ENCODE measurements around the gene ANTXRL. TPM values are rescaled to one million over a fixed set of nuclear protein-coding genes. Genes with fewer than 3 reads are reported as not detected.

ANTXRL gene
- total and polyA plus RNA-seq, 2 experiments from 2014 or later, result not detected

GRCh38 chr10:46299286-46299535 lies 12.4 kb downstream of the ANTXRL start:
- no peaks in the 10 kb centered on the region for H3K36me3 Mint-ChIP-seq (ENCODE audit: low read depth)
- no peak for ATAC-seq

More at GRCh38 chr10:46299286-46299535, 12.4 kb downstream of the ANTXRL start:
- Mint-ChIP-seq H3K4me3 (no peak overlapping the region), H3K4me1 (peaks cover 12% of the 10 kb centered on the region), H3K9me3 (no peaks in the 10 kb centered on the region), H3K27ac (no peak overlapping the region), H3K27me3 (ENCODE audit: insufficient read depth, low read depth, poor library complexity) (peaks cover 9% of the 10 kb centered on the region)
- H3K4me2 ChIP-seq, result no peak overlapping the region
- H3K9me2 ChIP-seq (ENCODE audit: insufficient read depth), result no peaks in the 10 kb centered on the region
- no peaks in the 10 kb centered on the region for H3K4me1 ChIP-seq (ENCODE audit: insufficient read depth)
- no peaks in the 10 kb centered on the region for H3F3A ChIP-seq (replicated peaks; ENCODE audit: low read depth)
- no peak overlapping the region for H3K27ac ChIP-seq (ENCODE audit: low read depth)
- no peak overlapping the region for H3K4me3 ChIP-seq
- no peaks in the 10 kb centered on the region for H4K20me1 ChIP-seq (replicated peaks; ENCODE audit: insufficient read depth)
- no peak for DNase-seq (ENCODE audit: low spot score)
- TF ChIP-seq JUNB (IDR thresholded peaks at IDR 0.05; ENCODE audit: unreplicated experiment) (no peak), STAT1 (IDR thresholded peaks at IDR 0.05; ENCODE audit: unreplicated experiment) (no peak), ZNF331 (CRISPR knock-in tag; IDR thresholded peaks at IDR 0.05; ENCODE audit: low read depth) (no peak), CREB1 (CRISPR knock-in tag; IDR thresholded peaks at IDR 0.05; ENCODE audit: low read depth) (no peak), ZNF462 (CRISPR knock-in tag; IDR thresholded peaks at IDR 0.05) (no peak), NANOG (IDR thresholded peaks at IDR 0.05; ENCODE audit: borderline replicate concordance) (no peak), EZH2phosphoT487 (IDR thresholded peaks at IDR 0.05; ENCODE audit: unreplicated experiment) (no peak), POLR2AphosphoS5 (IDR thresholded peaks at IDR 0.05; ENCODE audit: low read depth) (no peak), EZH2 (IDR thresholded peaks at IDR 0.05; ENCODE audit: low read depth, unreplicated experiment) (no peak), ZNF114 (CRISPR knock-in tag; IDR thresholded peaks at IDR 0.05) (no peak)
- TF ChIP-seq, protein P1, sequence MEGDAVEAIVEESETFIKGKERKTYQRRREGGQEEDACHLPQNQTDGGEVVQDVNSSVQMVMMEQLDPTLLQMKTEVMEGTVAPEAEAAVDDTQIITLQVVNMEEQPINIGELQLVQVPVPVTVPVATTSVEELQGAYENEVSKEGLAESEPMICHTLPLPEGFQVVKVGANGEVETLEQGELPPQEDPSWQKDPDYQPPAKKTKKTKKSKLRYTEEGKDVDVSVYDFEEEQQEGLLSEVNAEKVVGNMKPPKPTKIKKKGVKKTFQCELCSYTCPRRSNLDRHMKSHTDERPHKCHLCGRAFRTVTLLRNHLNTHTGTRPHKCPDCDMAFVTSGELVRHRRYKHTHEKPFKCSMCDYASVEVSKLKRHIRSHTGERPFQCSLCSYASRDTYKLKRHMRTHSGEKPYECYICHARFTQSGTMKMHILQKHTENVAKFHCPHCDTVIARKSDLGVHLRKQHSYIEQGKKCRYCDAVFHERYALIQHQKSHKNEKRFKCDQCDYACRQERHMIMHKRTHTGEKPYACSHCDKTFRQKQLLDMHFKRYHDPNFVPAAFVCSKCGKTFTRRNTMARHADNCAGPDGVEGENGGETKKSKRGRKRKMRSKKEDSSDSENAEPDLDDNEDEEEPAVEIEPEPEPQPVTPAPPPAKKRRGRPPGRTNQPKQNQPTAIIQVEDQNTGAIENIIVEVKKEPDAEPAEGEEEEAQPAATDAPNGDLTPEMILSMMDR (conservative IDR thresholded peaks at IDR 0.05; ENCODE audit: low read depth in 2 of 2), result no peak
- TF ChIP-seq, protein P2, sequence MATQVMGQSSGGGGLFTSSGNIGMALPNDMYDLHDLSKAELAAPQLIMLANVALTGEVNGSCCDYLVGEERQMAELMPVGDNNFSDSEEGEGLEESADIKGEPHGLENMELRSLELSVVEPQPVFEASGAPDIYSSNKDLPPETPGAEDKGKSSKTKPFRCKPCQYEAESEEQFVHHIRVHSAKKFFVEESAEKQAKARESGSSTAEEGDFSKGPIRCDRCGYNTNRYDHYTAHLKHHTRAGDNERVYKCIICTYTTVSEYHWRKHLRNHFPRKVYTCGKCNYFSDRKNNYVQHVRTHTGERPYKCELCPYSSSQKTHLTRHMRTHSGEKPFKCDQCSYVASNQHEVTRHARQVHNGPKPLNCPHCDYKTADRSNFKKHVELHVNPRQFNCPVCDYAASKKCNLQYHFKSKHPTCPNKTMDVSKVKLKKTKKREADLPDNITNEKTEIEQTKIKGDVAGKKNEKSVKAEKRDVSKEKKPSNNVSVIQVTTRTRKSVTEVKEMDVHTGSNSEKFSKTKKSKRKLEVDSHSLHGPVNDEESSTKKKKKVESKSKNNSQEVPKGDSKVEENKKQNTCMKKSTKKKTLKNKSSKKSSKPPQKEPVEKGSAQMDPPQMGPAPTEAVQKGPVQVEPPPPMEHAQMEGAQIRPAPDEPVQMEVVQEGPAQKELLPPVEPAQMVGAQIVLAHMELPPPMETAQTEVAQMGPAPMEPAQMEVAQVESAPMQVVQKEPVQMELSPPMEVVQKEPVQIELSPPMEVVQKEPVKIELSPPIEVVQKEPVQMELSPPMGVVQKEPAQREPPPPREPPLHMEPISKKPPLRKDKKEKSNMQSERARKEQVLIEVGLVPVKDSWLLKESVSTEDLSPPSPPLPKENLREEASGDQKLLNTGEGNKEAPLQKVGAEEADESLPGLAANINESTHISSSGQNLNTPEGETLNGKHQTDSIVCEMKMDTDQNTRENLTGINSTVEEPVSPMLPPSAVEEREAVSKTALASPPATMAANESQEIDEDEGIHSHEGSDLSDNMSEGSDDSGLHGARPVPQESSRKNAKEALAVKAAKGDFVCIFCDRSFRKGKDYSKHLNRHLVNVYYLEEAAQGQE (IDR thresholded peaks at IDR 0.05; ENCODE audit: unreplicated experiment), result no peak
- no peaks in the 10 kb centered on the region for H3K36me3 ChIP-seq (ENCODE audit: insufficient read depth)
- no peaks in the 10 kb centered on the region for H3K79me2 ChIP-seq (replicated peaks; ENCODE audit: insufficient read depth)
- H3K27me3 ChIP-seq (ENCODE audit: insufficient read depth), result no peaks in the 10 kb centered on the region
- H2AFZ ChIP-seq, result no peak overlapping the region

All from GM23338 (cell line).